ENCODE measurements around the gene MKLN1. TPM values are rescaled to one million over a fixed set of nuclear protein-coding genes. Genes with fewer than 3 reads are reported as not detected.
A peak's percentile ranks its signal among the peaks of the same experiment; 100 is the strongest.
"Not testable (repeated sequence)": the region's sequence is repeated elsewhere in the genome, so short reads cannot be mapped to it uniquely, and the experiment has no call there.

MKLN1 gene
- 99.6 TPM for total RNA-seq

DNA sequence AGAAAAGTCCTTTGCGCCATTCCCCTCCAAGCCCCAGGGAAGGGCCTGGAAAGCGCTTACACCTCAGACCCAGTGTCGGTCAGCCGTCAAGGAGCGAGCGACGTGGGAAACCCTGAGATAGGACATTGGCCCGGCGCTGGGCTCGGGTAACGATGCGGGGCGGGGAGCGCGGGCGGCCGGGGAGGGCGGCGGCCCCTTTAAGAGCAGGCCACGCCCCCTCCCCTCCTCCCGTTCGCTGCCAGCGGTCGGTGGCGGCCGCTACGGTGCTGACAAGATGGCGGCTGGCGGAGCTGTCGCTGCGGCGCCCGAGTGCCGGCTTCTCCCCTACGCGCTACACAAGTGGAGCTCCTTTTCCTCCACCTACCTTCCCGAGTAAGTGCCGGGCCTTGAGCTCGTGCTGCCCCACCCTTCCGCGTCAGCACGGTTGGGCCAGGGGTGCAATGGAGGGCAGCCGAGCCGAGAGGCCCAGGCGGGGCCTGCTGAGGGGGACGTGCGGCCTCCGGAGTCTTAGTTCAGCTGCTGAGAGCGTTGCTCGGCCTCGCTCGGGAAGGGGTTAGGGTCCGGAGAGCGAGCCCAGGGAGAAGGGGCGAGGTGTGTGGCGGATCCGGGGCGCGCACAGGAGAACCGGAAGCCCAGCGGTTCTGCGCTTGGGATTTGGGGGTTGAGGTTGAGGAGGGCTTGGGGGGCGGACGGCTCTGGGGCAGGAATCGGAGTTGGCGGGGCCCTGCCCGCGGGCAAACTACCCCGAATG is at the start of gene MKLN1:
MKLN1 (plus strand) TSS at position 251 of the 751 bp plus-strand sequence; CDS start at position 275, 24 bp downstream.
- DNase-seq (ENCODE audit: low spot score): peak; percentile 92

DNA sequence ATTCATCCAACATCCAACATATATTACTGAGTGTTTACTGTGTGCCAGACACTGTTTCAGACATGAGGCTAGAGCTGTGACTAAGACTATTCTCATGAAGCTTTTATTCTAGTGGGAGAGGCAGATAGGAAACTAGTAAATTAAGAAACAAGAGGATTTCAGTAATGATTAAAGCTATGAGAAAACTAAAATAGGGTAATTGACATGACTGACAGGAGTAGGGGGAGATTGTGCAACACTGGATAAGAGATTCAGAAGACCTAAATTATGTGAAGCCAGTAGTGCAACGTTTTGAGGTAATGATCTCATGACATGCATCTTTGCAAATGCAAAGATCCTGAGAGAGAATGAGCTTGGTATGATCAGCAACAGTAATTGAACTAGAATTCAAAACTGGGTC is 48.6 kb upstream of the MKLN1 start:
- DNase-seq (ENCODE audit: low spot score): no peak

DNA sequence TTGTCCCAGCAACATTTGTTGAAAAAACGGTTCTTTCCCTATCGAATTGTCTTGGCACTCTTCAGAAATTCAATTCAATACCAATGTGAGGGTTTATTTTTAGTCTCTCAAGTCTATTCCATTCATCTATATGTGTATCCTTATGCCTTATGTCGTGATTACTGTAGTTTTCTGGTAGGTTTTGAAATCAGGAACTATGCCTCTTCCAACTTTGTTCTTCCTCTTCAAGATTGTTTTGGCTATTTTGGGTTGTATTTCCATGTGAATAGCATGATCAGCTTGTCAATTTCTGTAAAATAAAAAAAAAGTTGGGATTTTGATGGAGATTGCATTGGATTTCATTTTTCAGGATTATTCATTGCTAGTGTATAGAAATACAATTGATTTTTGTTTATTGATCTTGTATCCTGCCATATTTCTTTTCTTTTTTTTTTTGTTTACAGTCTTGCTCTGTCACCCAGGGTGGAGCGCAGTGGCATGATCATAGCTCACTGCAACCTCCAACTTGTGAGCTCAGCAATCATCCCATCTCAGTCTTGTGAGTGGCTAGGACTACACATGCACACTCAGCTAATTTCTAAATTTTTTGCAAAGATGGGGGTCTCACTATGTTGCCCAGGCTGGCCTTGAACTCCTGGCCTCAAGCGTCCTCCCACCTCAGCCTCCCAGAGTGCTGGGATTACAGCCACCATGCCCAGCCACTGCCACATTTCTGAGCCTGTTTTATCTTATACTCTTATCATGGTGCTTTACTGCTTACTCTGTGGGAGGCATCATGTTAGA is 46.2 kb upstream of the MKLN1 start:
- no peak for DNase-seq (ENCODE audit: low spot score)

DNA sequence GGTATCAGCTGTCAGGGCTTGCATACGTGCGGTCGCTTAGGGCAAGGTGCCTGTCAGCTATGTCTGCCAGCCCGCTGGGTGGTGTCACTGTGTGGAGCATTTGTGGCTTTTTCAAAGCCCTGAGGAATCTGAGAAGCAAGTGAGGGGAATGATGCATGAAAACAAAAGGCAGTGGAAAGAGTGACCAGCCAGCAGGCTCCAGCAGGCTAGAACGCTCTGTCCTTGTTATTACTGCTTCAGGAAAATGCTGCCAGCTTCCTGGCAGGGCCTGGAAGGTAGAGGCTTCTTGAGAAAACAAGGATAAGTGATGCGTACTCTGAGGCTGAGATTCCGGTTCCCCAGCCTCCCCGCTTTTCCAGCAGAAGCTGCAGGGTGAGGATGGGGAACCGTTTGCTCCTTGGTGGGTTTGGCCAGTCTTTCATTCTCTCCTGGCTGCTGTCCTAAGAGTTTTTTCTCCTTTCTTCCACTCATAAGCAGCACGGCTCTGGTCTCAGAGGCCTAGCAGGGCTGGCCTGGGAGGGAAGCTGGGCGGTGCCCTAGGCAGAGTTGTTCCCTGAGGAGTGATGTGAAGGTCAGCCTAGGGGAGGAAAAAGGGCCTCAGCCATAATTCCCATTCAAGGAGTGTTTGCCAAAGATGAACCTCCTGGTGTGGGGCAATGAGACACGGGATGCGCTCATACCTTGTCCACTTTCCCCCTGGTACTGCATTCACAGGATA is 42.8 kb upstream of the MKLN1 start:
- peak; percentile 58 for DNase-seq (ENCODE audit: low spot score)

DNA sequence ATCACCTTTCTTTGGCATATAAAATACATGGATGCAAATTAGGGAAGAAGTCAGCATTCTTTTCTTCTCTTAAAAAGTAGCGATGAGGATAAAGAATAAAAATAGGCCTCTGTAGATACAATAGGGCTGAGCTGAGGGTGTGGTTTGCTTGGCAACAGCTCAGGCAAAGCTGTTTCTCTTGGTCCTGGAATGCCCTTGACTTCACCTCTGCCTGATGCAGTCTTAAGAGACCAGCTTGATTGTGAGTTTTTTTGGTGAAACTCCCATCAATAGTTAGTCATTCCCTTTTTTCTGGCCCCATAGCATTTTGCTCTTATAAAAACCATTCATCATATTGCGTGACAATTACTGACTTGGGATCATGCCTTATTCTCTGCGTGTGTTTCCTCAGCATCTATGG is 42.1 kb upstream of the MKLN1 start:
- no peak for DNase-seq (ENCODE audit: low spot score)

DNA sequence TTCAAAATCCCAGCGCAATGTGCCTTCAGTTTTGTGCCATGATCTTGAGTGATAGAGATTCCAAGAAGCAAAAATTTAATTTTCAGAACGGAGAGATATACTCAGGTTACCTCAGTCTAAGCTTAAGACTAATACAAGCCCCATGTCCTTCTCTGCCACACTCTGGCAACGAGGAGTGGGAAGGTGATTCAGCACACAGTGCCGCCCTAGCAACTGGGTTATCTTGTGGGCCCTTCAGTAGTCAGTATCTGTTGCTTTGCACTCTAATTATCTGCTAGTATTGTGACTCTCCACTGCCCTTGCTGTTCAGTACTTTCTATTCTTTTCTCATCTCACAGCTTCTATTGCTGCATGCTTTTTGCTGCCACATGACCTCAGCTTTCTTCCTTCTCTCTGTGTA is 39.2 kb upstream of the MKLN1 start:
- DNase-seq (ENCODE audit: low spot score): no peak

DNA sequence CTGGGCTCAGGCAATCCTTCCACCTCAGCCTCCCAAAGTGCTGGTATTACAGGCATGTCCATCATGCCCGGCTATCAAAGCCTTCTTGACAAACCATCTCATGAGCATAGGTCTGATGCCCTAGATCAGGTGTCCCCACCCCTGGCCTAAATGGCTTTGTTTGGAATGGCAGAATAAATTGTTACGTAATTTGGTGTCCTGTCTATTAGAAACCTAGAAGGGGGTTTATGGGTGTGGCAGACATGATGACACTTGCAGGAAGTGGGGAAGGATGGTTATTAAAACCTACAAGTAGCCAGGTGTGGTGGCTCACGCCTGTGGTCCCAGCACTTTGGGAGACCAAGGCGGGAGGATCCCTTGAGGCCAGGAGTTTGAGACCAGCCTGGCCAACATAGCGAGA is 38.6 kb upstream of the MKLN1 start:
- DNase-seq (ENCODE audit: low spot score): no peak

- DNase-seq (ENCODE audit: low spot score): no peak
Observed at GRCh38 chr7:131292141-131292905, 35.4 kb upstream of the MKLN1 start.

- DNase-seq (ENCODE audit: low spot score): no peak
Observed at GRCh38 chr7:131293018-131293417, 34.7 kb upstream of the MKLN1 start.

GRCh38 chr7:131294553-131294952 is 33.1 kb upstream of the MKLN1 start:
- no peak for DNase-seq (ENCODE audit: low spot score)

DNA sequence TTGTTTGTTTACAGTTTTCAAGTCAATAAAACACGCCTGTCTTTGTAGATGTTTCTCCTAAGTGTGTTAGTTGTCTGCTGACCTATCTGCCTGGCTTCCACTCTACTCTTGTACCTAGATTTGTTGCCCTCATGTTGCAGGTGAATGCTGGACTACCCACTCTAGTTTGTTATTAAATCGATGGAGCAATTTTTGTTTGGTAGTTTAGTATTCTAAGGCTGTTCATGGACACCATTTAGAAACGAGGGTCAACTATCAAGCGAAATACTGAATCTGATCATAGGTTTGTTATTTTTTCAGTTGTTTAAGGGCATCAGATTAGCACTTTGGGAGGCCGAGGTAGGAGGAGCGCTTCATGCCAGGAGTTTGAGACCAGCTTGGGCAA is 29.1 kb upstream of the MKLN1 start:
- DNase-seq (ENCODE audit: low spot score): no peak

GRCh38 chr7:131299074-131299473 is 28.6 kb upstream of the MKLN1 start:
- DNase-seq (ENCODE audit: low spot score): no peak

DNA sequence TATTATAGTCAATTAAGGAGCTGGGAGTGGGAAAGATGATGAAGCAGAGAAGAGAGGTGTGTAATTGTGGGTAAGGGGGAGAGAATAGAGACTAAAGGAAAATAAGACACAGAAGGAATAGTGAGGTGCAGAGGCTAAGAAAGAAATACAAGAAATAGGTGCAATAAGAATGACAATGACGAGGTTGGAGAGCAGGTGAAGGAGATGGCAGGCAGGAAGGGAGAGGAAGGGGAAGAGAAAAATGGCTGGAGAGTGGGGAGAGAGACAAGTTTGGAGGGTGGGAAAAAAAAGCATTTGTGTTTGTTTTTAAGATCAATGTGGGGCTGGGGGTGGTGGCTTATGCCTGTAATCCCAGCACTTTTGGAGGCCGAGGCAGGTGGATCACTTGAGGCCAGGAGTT is 27.6 kb upstream of the MKLN1 start:
- no peak for DNase-seq (ENCODE audit: low spot score)

DNA sequence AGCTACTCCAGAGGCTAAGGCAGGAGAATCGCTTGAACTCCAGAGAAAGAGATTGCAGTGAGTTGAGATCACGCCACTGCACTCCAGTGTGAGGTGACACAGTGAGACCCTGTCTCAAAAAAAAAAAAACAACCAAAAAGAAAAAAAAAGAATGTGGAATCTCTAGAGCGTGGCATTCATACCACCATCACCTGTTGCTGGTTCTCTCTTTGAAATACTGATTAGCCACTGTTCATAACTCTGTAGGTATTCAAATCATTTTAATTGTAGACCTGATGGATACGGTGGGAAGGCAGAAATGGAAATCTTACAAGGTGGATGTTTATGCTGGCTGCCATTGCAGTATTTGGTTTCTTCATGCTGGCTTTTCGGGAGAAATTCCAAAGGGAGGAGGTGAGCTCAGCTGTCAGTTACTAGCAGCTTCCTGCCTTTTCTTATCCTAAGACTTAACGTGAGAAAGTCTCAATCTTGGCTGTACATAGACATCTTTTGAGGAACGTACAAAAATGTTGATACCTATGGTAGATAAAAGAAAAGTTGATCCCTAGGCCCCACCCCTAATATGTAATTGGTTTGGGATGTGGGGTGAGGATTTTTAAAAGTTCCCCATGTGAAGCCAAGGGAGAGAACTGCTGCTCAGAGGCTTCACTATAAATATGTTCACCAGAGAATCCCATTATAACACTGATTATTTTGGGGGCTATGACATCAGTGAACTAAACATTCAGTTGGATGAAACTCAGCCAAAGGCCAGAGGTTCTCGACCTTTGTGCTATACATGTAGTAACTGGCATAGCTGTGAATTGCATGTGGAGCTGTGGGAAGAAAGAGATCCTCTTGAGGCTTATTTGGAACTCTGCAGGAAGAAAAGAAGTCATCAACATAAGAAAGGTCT is 26.9 kb upstream of the MKLN1 start:
- DNase-seq (ENCODE audit: low spot score): no peak

DNA sequence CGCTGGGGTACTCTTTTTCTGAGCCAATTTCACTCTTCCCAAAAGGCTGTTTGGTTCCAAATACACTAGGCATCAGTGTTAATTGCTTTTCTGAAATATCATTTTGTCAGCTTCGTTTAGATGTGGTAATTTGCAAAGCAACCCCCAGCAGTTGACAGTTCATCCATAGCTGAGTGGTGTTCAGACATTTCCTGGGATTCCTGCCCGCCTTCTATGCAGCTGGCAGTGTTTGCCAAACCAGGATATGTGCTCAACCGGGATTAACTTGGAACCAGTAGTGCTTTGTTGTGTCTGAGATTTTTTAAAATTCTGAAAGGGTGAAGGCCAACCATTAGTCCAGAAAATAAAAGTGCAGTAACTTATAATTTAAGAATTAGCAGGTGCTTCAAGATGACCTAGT is 25.2 kb upstream of the MKLN1 start:
- no peak for DNase-seq (ENCODE audit: low spot score)

GRCh38 chr7:131302876-131303707 is 24.6 kb upstream of the MKLN1 start:
- no peak for DNase-seq (ENCODE audit: low spot score)

- DNase-seq (ENCODE audit: low spot score): no peak
Observed at GRCh38 chr7:131305152-131305551, 22.5 kb upstream of the MKLN1 start.

DNA sequence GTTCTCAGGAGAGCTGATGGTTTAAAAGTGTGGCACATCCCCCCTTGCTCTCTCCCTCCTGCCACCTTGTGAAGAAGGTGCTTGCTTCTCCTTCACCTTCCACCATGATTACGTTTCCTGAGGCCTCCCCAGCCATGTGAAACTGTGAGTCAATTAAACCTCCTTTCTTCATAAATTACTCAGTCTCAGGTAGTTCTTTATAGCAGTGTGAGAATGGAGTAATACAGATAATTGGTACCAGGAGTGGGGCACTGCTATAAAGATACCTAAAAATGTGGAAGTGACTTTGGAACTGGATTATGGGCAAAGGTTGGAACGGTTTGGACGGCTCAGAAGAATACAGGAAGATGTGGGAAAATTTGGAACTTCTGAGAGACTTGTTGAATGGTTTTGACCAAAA is 21.6 kb upstream of the MKLN1 start:
- not testable (repeated sequence) for DNase-seq (ENCODE audit: low spot score)

DNA sequence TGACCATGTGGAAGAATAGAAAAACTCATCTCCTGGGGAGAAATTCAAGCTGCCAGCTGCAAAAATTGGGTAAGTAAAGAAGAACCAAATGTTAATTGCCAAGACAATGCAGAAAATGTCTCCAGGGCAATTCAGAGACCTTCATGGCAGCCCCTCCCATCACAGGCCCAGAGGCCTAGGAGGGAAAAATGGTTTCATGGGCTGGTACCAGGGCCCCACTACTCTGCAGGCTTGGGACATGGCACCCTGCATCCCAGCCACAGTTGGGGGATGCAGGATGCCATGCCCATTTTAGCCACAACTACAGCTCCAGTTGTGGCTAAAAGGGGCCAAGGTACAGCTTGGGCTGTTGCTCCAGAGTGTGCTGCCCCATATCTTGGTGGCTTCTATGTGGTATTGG is 20.9 kb upstream of the MKLN1 start:
- no peak for DNase-seq (ENCODE audit: low spot score)

DNA sequence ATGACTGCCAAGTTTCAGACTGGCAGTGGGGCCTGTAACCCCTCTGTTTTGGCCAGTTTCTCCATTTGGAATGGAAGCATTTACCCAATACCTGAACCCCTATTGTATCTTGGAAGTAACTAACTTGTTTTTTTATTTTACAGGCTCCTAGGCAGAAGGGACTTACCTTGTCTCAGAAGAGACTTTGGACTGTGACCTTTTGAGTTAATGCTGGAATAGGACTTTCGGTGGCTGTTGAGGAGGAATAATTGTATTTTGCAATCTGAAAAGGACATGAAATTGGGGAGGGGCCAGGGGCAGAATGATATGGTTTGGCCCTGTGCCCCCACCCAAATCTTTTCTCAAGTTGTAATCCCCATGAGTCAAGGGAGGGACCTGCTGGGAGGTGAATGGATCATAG is 20.0 kb upstream of the MKLN1 start:
- DNase-seq (ENCODE audit: low spot score): no peak

Measured in ureter (tissue), 1 donor.